Spleen (tissue), 11 donors: Measurements from ENCODE around the gene MDGA2. TPM values are rescaled to one million over a fixed set of nuclear protein-coding genes. Genes with fewer than 3 reads are reported as not detected.

Experiments
- DNase-seq: peaks from one replicate; pipeline ENCODE4 v3.0.0-alpha.2; 2020
- H3K27ac ChIP-seq, 8 donors: fragments of 200-600 bp; sonication (generic) in 7 of 8; 1 replicate in 4 of 8; 2 replicates in 4 of 8; pipeline versions ENCODE4 v1.5.0 to v1.8.0; 2016 to 2021; ENCODE audit warnings: inconsistent platforms in 4 of 8, mild to moderate bottlenecking in 4 of 8, moderate library complexity in 1 of 8
- H3K27me3 ChIP-seq, 7 donors: fragments of 200-600 bp; sonication (generic) in 6 of 7; replicated peaks in 1 of 7; 1 replicate in 4 of 7; 2 replicates in 3 of 7; pipeline versions ENCODE4 v1.5.0 to v1.8.0; 2016 to 2021; ENCODE audit warnings: inconsistent platforms in 3 of 7, mild to moderate bottlenecking in 1 of 7
- H3K36me3 ChIP-seq, 6 donors: fragments of 200-600 bp; sonication (generic) in 5 of 6; 1 replicate in 4 of 6; 2 replicates in 2 of 6; pipeline versions ENCODE4 v1.5.0 to v1.8.0; 2016 to 2021; ENCODE audit warnings: inconsistent platforms in 2 of 6
- H3K4me1 ChIP-seq, 6 donors: fragments of 200-600 bp; sonication (generic) in 5 of 6; 1 replicate in 3 of 6; 2 replicates in 3 of 6; pipeline versions ENCODE4 v1.5.0 to v1.8.0; 2016 to 2021; ENCODE audit warnings: inconsistent platforms in 3 of 6
- H3K4me3 ChIP-seq, 8 donors: fragments of 200-600 bp; sonication (generic) in 7 of 8; 1 replicate in 4 of 8; 2 replicates in 4 of 8; pipeline versions ENCODE4 v1.5.0 to v1.8.0; 2016 to 2021; ENCODE audit warnings: inconsistent platforms in 4 of 8, mild to moderate bottlenecking in 4 of 8, moderate library complexity in 2 of 8
- H3K9me3 ChIP-seq, 8 donors: fragments of 200-600 bp; sonication (generic) in 7 of 8; 1 replicate in 4 of 8; 2 replicates in 4 of 8; pipeline versions ENCODE4 v1.5.0 to v1.8.0; 2016 to 2021; ENCODE audit warnings: inconsistent platforms in 4 of 8
- CTCF ChIP-seq, 11 experiments: fragments of 200-600 bp in 7 of 11; fragments of 450-650 bp in 4 of 11; sonication (generic) in 4 of 11; IDR thresholded peaks in 8 of 11; conservative IDR thresholded peaks in 3 of 11; 1 replicate in 7 of 11; 2 replicates in 4 of 11; pipeline versions ENCODE4 v1.4.0 to v1.8.0; 2016 to 2021; ENCODE audit warnings: antibody characterized with exemption in 11 of 11, inconsistent platforms in 4 of 11, mild to moderate bottlenecking in 1 of 11
- POLR2A ChIP-seq, 3 donors: fragments of 450-650 bp; IDR thresholded peaks; one replicate each; pipeline ENCODE4 v1.5.1; 2017; ENCODE audit warnings: antibody characterized with exemption in 3 of 3, mild to moderate bottlenecking in 1 of 3
- POLR2AphosphoS5 ChIP-seq, 3 donors: sonication (generic); formaldehyde crosslinking; IDR thresholded peaks; one replicate each; pipeline ENCODE4 v1.5.1; 2017; ENCODE audit warnings: antibody characterized with exemption in 3 of 3
- WGBS, 5 donors: extraction: QIAGEN DNeasy Blood & Tissue Kit in 3 of 5; methylation state at CpG; one replicate each; pipeline versions ENCODE4 v1.1.5 to v1.1.7; 2013 to 2018; 5-methylcytosine and 5-hydroxymethylcytosine counted together
- intact Hi-C: fragments of 100-400 bp; cut with DNase I; formaldehyde crosslinking; loops from one replicate; pipeline ENCODE4 v1.15.0; 2023; ENCODE audit warnings: low total_unique reads
- polyA plus RNA-seq, 3 donors: library from polyadenylated mRNA; stranded (reverse); fragments of 200-250 nt; gene quantifications; one replicate each; pipeline ENCODE4 v1.2.1, GENCODE V29; 2013
- total RNA-seq, 7 donors: library from RNA; depleted of rRNA in 3 of 7; stranded (reverse); fragments of >200 nt in 3 of 7; fragmentation: NEBNext Ultra II Directional in 4 of 7; extraction: Animal tissue kit (Norgen Biotek cat#: 25700) in 4 of 7; gene quantifications; one replicate each; pipeline versions ENCODE4 v1.1.0 to v1.2.1, GENCODE V29; 2016 to 2021
- donor health status: healthy with polysubstance abuse.
- donor health status: DM: no; HTN: no; CAD: no; lungs with moderate emphysema.
- donor health status: DM: no; HTN: no; CAD: no.
- donor health status: Bipolar disorder and iron deficiency.
- donor health status: healthy.
- donor health status: DM: no; HTN: no; CAD: no.
- donor health status: DM: yes; HTN: yes; CAD: no.

The MDGA2 gene
- total and polyA plus RNA-seq, 10 donors, result 0.06 to 0.26 (median 0.07) TPM; not detected in 7

- Histone ChIP-seq H3K36me3 (no peaks in the 10 kb centered on the region), H3K9me3 (no peaks in the 10 kb centered on the region), H3K4me1 (peaks cover 0 to 26% (median 17%) of the 10 kb centered on the region in 6 donors), H3K27ac (no peak overlapping the region), H3K4me3 (peak overlapping the region in 4 of 8 donors; percentile 10 to 55 (median 17)), H3K27me3 (peaks cover 0 to 71% (median 34%) of the 10 kb centered on the region in 7 donors)
- DNase-seq, result peak; percentile 69
- WGBS, 5 donors, result 1 to 8% (median 3%) methylated on average over 18 to 36 of the region's 36 CpGs
- TF ChIP-seq CTCF (IDR thresholded peaks at IDR 0.05 in 8 of 11, conservative IDR thresholded peaks at IDR 0.05 in 3 of 11) (no peak), POLR2AphosphoS5 (IDR thresholded peaks at IDR 0.05) (no peak), POLR2A (IDR thresholded peaks at IDR 0.05) (no peak)
- intact Hi-C loops, result no loop called here
Measured at GRCh38 chr14:47674148-47674542, 1.3 kb downstream of the MDGA2 start.

DNA sequence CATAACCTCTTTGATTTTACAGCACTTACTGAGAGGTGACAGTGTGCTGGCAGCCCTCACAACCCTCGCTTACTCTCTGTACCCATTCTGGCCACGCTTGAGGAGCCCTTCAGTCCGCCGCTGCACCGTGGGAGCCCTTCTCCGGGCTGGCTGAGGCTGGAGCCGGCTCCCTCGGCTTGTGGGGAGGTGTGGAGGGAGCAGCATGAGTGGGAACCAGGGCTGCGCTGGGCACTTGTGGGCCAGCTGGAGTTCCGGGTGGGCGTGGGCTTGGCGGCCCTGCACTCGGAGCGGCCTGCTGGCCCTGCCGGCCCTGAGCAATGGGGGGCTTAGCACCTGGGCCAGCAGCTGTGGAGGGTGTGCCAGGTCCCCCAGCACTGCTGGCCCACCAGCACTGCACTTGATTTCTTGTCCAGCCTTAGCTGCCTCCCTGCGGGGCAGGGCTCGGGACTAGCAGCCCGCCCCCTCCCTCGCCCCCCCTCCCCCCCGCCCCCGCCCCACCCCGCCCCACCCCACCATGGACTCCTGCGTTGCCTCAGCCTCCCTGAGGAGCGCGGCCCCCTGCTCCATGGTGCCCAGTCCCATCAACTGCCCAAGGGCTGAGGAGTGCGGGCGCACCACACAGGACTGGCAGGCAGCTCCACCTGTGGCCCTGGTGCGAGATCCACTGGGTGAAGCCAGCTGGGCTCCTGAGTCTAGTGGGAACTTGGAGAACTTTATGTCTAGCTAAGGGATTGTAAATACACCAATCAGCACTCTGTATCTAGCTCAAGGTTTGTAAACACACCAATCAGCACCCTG lies 9.9 kb downstream of the MDGA2 start:
- Histone ChIP-seq H3K9me3 (no peaks in the 10 kb centered on the region), H3K27ac (no peak overlapping the region), H3K4me3 (no peak overlapping the region), H3K27me3 (no peaks in the 10 kb centered on the region), H3K4me1 (no peaks in the 10 kb centered on the region), H3K36me3 (no peaks in the 10 kb centered on the region)
- no peak for DNase-seq
- no peak for TF ChIP-seq POLR2A (IDR thresholded peaks at IDR 0.05)
- WGBS, 5 donors, result 83 to 96% (median 91%) methylated on average over 19 to 28 of the region's 28 CpGs
- intact Hi-C loops, result no loop called here

GRCh38 chr14:47662466-47662865 lies 12.9 kb downstream of the MDGA2 start:
- no peak for TF ChIP-seq POLR2A (IDR thresholded peaks at IDR 0.05)
- TF ChIP-seq CTCF (IDR thresholded peaks at IDR 0.05 in 8 of 11, conservative IDR thresholded peaks at IDR 0.05 in 3 of 11), result no peak
- no peak for TF ChIP-seq POLR2AphosphoS5 (IDR thresholded peaks at IDR 0.05)
- Histone ChIP-seq H3K4me1 (no peaks in the 10 kb centered on the region), H3K36me3 (no peaks in the 10 kb centered on the region), H3K4me3 (no peak overlapping the region), H3K27me3 (no peaks in the 10 kb centered on the region), H3K27ac (no peak overlapping the region), H3K9me3 (no peaks in the 10 kb centered on the region)
- WGBS, 5 donors, result 52 to 82% (median 57%) methylated on average over 2 of the region's 2 CpGs
- intact Hi-C loops, result no loop called here
- DNase-seq, result no peak

DNA sequence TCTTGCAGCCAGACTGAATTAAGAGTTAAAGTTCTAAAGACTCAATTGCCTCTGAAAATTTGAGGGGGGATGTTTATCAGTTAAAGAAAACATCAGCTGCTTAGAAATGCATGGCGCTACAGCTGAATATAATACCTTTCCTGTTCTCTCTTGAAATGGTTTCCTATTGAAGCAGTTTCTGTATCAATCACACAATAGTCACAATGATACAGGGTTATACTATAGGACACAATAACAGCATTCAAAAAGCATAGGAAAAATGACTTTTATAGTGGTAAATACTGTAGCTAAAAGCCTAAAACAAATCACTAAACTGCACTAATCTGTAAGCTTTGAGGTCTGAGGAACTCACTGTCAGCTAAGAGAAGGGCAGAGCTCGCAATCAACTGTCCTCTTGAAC lies 15.2 kb downstream of the MDGA2 start:
- H3K36me3 ChIP-seq, result no peaks in the 10 kb centered on the region
- no peak for DNase-seq
- no peaks in the 10 kb centered on the region for H3K27me3 ChIP-seq
- no peaks in the 10 kb centered on the region for H3K4me1 ChIP-seq
- H3K9me3 ChIP-seq, result no peaks in the 10 kb centered on the region
- no peak overlapping the region for H3K4me3 ChIP-seq
- intact Hi-C loops, result no loop called here
- WGBS, 5 donors, result 61 to 75% (median 63%) methylated on average over 2 of the region's 2 CpGs
- TF ChIP-seq POLR2AphosphoS5 (IDR thresholded peaks at IDR 0.05) (no peak), POLR2A (IDR thresholded peaks at IDR 0.05) (no peak), CTCF (IDR thresholded peaks at IDR 0.05 in 8 of 11, conservative IDR thresholded peaks at IDR 0.05 in 3 of 11) (no peak)
- H3K27ac ChIP-seq, result no peak overlapping the region
